Non-pigmented ciliary epithelial cell (primary cell): ENCODE results near the gene PGAP3.

Source experiments
- DNase-seq: peaks from one replicate; pipeline ENCODE4 v3.0.0-alpha.2; 2010; ENCODE audit warnings: low read depth

The PGAP3 gene

GRCh38 chr17:39696731-39697130, 8.9 kb upstream of the PGAP3 start:
- DNase-seq, result no peak

DNA sequence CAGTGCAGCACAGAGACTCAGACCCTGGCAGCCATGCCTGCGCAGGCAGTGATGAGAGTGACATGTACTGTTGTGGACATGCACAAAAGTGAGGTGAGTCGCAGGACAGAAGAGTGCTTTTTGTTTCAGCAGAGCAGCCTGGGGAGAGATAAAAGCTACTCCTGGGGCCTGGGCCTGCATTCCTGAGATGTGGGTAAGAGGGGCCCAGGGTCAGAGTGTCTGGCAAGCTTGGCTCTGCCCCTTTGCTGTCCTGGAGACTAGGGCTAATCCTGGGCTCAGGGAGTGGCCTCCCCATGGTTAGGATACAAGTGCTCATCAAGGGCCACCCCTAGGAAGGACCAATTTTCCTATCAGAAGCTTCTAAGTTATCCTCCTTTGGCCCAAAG, 7.2 kb upstream of the PGAP3 start:
- DNase-seq, result no peak

GRCh38 chr17:39694593-39694992, 6.7 kb upstream of the PGAP3 start:
- no peak for DNase-seq

- no peak for DNase-seq
Observed at GRCh38 chr17:39688945-39689344, 1.1 kb upstream of the PGAP3 start.

GRCh38 chr17:39688475-39688835, 598 bp upstream of the PGAP3 start:
- no peak for DNase-seq

DNA sequence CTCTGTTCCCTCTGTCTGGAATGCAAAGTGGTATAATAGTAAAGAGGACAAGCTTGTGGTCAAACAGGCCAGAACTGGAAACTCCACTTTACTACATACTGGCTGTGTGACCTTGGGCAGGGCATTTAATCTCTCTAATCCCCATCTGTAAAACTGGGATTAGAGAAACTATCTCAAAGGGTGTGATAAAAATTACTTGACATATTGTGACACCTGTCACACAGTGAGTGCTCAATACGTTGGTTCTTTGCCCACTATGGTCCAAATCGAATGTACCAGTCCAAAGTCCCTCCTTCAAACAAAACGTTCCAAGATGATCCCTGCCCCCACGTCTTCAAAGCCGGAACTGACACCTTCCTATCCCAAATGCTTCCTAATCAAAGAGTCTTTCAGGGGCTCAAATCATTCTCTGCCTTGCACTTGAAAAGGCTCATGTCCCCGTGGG, 734 bp downstream of the PGAP3 start:
- no peak for DNase-seq

GRCh38 chr17:39684369-39685192, 3.3 kb downstream of the PGAP3 start:
- no peak for DNase-seq

GRCh38 chr17:39683295-39683939, 4.4 kb downstream of the PGAP3 start:
- no peak for DNase-seq

- no peak for DNase-seq
Observed at GRCh38 chr17:39679521-39680192, 8.2 kb downstream of the PGAP3 start.

DNA sequence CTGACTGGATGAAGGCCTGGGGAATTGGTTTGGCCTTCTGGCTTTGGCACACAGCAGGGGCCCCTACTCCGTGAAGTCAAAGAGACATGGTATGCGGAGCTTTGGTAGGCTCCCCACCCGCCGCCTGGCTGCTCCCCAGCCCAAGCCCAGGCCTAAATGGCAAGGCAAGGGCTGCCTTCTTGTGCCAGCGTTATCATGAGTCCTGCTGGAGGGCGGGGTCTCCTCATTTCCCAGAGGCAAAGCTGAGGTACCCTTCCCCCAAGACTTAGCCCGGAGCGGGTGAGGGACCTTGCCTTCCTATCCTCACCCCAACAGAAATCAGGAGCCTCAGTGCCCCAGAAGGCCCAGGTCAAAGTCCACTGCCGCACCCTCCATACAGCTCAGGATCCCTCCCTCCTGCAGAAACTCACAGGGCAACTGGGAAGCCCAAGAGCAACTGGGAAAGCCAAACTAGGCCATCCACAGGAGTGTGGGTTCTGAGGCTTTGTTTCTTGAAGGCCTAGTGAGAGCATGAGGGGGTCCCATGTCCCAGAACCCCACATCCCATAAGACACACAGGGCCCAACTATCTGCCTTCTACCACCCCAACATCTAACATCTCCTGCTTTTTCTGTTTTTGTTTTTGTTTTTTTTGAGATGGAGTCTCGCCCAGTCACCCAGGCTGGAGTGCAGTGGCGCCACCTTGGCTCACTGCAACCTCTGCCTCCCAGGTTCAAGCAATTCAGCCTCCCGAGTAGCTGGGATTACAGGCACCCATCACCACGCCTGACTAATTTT, 9.3 kb downstream of the PGAP3 start:
- DNase-seq, result no peak

DNA sequence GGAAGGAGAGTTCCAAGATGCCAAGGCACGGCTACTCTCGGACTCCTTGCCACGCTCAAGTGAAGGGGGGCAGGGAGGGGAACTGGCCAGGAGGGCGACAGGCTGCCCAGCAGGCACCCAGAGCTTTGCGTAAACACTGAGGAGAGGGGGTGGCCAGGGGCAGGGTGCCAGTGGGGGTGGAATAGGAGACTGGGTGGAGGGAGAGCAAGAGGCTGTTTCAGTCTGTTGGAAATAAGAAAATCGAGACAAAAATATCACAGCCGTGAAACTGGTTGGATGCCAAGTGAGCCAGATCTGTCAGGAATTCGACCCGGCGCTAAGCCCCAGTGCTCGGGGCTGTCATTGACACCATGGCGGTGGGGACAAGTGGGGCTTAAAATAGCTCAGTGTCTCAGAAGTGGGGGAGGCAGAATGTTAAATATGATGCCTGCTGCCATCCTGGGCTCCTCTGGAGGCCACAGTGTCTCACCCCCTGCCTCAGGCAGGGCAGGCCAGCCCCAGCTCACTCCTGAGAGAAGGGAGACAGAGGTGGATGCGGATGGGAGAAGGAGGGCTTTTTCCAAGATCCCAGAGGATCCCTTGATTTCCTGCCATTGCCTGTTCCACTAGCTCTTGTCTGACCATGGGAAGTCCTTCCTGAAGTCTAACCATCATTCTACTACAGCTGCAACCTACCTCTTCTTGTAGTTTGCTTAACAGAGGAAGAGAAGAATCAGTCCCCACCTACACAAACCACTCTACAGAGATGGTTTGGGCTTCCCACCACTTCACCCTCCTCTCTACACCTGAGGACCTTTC, 10.1 kb downstream of the PGAP3 start:
- no peak for DNase-seq

GRCh38 chr17:39677072-39677471, 10.8 kb downstream of the PGAP3 start:
- DNase-seq, result no peak

DNA sequence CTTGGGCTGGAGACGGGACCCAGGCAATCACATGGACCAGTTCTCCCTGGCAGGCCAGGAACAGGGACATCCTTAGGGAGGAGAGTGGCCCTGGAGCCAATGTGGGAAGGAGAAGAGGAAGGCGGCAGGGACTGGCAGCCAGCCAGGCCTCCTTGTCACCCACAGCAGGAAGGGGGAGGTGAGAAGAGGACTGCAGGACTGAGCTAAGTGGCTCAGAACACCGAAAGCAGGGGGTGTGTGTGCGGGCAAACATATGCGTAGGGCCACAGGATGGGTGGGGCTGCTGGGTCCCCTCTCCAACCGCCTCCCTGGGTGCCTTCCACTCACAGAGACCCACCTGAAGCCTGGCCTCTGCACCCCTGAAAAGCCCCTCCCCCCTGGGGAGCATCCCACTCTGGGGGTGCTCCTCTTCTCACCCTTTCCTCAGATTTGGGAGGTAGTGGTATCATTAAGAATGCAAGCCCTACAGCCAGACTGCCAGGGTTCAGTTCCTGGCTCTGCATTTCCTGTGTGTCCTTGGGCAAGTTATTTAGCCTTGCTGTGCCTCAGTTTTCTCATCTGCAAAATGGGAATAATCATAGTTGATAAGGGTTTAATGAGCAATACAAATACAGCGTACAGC, 11.5 kb downstream of the PGAP3 start:
- DNase-seq, result no peak

DNA sequence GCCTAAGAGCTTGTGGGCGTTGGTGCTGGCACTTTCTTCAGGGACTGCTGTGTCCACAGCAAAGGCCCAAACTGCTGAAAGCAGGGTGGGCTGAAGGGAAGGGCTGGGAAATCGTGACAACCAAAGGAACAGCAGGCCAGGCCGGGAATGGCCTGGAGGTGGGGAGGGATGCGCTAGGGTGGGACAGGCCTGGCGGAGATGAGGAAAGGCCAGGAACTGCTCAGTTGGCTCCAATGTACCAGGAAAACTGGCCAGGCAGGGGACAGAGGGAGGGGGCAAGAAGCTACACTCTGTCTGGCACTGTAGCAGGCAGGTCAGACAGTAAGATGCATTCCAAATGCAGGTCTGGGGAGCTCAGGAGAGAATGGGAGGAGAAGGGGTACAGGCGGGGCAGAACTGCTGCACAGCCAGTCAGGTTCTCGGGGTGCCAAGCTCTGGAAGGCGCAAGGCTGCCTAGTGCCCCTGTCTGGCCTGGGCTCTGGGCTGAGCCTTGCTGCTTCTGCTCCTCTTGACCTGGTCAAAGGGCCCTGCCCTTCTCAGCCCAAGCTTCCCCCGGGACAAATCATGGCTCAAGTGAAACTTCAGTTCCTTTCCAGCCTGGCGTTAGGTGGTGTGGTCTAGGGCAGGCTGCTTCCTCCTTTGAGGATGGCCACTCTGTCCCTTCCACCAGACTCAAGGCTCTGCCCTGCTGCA, 12.3 kb downstream of the PGAP3 start:
- DNase-seq, result no peak

GRCh38 chr17:39674702-39675389, 13.0 kb downstream of the PGAP3 start:
- no peak for DNase-seq

DNA sequence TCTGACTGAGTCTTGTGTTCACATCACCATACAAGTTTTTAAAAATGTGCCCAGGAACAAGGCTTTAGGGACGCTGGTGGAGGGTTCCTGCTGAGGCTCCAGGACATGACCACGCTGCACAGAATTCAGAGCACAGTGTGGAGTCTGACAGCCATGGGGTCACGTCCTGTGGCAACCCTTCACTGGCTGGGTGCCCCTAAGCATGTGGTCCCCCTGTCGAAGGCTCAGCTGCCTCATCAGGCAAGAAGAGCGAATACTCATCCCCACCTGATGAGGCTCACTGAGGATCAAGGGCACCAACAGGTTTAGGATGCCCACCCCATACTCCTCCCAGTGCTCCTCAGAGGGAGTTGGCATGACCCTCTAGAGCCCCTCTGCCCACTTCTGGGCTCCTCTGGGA, 13.7 kb downstream of the PGAP3 start:
- no peak for DNase-seq

DNA sequence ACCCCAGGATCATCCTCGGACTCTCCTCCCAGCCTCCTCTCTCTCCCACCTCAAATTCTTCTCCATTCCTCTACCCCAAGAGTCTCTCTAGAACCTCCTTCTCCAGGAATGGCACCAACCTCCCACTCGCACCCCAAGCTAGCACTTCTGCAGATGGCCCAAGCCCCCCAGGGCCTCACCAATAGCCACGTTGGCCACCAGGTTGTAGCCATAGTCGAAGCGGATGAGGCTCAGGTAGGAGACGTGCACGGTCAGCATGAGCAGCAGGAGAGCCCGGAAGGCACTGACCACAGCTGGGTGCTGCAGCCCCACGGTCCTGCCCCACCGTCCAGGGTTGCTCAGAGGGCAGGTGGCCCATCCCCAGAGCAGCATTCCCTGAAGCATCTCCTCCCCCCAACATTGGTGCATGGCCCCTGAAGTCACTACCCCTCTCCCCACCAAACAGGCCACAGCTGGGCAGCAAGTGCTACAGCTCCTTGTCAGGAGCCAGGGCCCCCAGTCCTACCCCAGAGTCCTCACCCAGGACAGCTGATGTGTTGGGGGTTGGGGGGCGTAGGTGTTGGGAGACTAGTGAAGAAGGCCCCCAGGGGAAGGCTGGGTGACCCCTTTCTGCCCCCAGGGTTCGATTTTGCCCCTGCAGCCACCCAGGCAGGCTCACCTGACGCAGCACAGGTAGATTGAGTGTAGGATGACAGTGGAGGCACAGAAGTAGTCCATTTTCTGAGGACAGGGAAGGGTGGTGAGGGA, 14.3 kb downstream of the PGAP3 start:
- DNase-seq, result no peak

DNA sequence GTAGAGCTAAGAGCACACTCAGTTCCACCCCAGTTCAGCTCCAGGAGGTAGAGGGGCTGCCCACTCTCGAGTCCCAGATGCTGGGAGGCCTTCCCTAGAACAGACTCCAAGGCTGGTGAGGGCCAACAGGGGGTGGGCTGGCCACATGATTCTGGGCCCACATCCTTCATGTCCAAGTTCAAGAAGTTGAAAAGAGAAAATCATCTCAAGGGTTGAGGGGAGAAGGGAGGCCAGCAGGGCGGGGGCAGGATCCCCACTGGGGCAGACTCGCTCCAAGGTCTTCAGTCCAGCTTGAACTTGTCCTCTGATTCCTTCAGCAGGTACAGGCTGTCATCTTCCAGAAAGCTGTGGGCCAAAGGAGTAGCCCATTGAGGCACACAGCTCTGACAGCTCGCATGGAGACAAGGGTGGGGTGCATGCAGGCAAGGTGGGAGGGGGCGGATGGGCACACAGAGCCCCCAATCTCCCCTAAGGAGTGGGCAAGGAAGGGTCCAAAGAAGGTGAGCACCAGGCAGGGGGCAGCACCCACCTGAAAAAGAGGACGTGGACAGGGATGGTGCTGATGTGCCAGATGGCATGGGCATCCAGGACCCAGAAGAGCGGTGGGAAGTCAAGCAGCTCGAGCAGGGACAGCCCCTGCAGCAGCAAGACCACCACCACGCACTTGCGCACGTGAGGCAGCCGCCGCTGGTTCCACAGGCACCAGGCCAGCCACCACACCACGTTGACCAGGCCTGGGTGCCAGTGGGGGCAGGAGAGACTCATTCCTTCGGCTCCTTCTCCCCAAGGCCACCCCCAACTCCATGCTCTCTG, 15.1 kb downstream of the PGAP3 start:
- DNase-seq, result no peak
